SU-DHL-6 (cell line): ENCODE results near the gene TRIM6.

Experiments used
- H2AFZ ChIP-seq: fragments of 200-600 bp; sonication (generic); 2 replicates; pipeline ENCODE4 v1.6.1; 2014; ENCODE audit warnings: low read depth, mild to moderate bottlenecking, moderate library complexity, mixed read lengths, antibody characterized with exemption, low read length; ENCODE audit not compliant: severe bottlenecking
- H3F3A ChIP-seq: fragments of 200-600 bp; shearing (Covaris generic); 2 replicates; pipeline ENCODE4 v1.6.0; 2016; ENCODE audit warnings: antibody characterized with exemption, mild to moderate bottlenecking; ENCODE audit not compliant: insufficient read depth
- H3K27ac ChIP-seq: fragments of 200-600 bp; sonication (generic); 2 replicates; pipeline ENCODE4 v1.5.1; 2016; ENCODE audit warnings: low read depth, mild to moderate bottlenecking, low read length, moderate library complexity, mixed read lengths
- H3K27me3 ChIP-seq: fragments of 200-600 bp; sonication (generic), shearing (Covaris generic); 2 replicates; pipeline ENCODE4 v1.6.0; 2014; ENCODE audit warnings: mild to moderate bottlenecking, low read length
- H3K36me3 ChIP-seq: fragments of 200-600 bp; sonication (generic); 2 replicates; pipeline ENCODE4 v1.6.1; 2014; ENCODE audit warnings: mild to moderate bottlenecking, low read length, mixed read lengths
- H3K4me2 ChIP-seq: fragments of 300-600, 200-600 bp; shearing (Covaris generic), sonication (generic); 2 replicates; pipeline ENCODE4 v1.6.0; 2014; ENCODE audit warnings: low read length, low read depth, mild to moderate bottlenecking; ENCODE audit not compliant: poor library complexity, severe bottlenecking
- H3K4me3 ChIP-seq: fragments of 200-600 bp; sonication (generic); 2 replicates; pipeline ENCODE4 v1.5.1; 2014; ENCODE audit warnings: antibody characterized with exemption, low read length, mild to moderate bottlenecking, mixed read lengths; ENCODE audit not compliant: insufficient read depth, poor library complexity, severe bottlenecking
- H3K79me2 ChIP-seq: fragments of 200-600 bp; sonication (generic); 2 replicates; pipeline ENCODE4 v1.6.1; 2014; ENCODE audit warnings: mild to moderate bottlenecking, low read length, moderate library complexity; ENCODE audit not compliant: insufficient read depth
- H3K9ac ChIP-seq: fragments of 200-600 bp; sonication (generic); 2 replicates; pipeline ENCODE4 v1.7.0; 2014; ENCODE audit warnings: mild to moderate bottlenecking, low read length
- H3K9me2 ChIP-seq: fragments of 200-600 bp; sonication (generic); replicated peaks from 2 replicates; pipeline ENCODE4 v1.6.1; 2014; ENCODE audit warnings: low read length; ENCODE audit not compliant: insufficient read depth
- H3K9me3 ChIP-seq: fragments of 200-600 bp; sonication (generic); 2 replicates; pipeline ENCODE4 v1.6.1; 2014; ENCODE audit warnings: low read length, mixed read lengths; ENCODE audit not compliant: insufficient read depth
- H4K20me1 ChIP-seq: fragments of 200-600 bp; sonication (generic); 2 replicates; pipeline ENCODE4 v1.6.1; 2014; ENCODE audit warnings: low read depth, mild to moderate bottlenecking, antibody characterized with exemption, low read length, moderate library complexity, mixed read lengths
- CTCF ChIP-seq: fragments of 200-600 bp; sonication (generic); IDR thresholded peaks from one replicate; pipeline ENCODE4 v1.5.1; 2017; ENCODE audit warnings: antibody characterized with exemption, mild to moderate bottlenecking, low read length, moderate library complexity; ENCODE audit not compliant: insufficient read depth, poor library complexity, severe bottlenecking
- EZH2phosphoT487 ChIP-seq: fragments of 200-600 bp; sonication (generic), shearing (Covaris generic); conservative IDR thresholded peaks from 2 replicates; pipeline ENCODE4 v1.6.1; 2018; ENCODE audit warnings: mild to moderate bottlenecking, antibody characterized with exemption, low read length, moderate library complexity, mixed read lengths

Gene TRIM6

GRCh38 chr11:5604896-5605295, 8.5 kb downstream of the TRIM6 start:
- Histone ChIP-seq H3K9ac (no peak overlapping the region), H3K9me2 (no peaks in the 10 kb centered on the region), H3K36me3 (no peaks in the 10 kb centered on the region), H3K9me3 (no peaks in the 10 kb centered on the region), H3K27ac (no peak overlapping the region), H3F3A (no peaks in the 10 kb centered on the region), H3K79me2 (no peaks in the 10 kb centered on the region), H3K4me3 (no peak overlapping the region), H3K27me3 (no peaks in the 10 kb centered on the region), H3K4me2 (no peak overlapping the region), H4K20me1 (no peaks in the 10 kb centered on the region), H2AFZ (no peak overlapping the region)
- TF ChIP-seq EZH2phosphoT487 (no peak), CTCF (no peak)

GRCh38 chr11:5605849-5606248, 9.4 kb downstream of the TRIM6 start:
- Histone ChIP-seq H3K9ac (no peak overlapping the region), H3K9me3 (no peaks in the 10 kb centered on the region), H3K4me2 (no peak overlapping the region), H3K27me3 (no peaks in the 10 kb centered on the region), H3K4me3 (no peak overlapping the region), H3K79me2 (no peaks in the 10 kb centered on the region), H3F3A (no peaks in the 10 kb centered on the region), H3K36me3 (no peaks in the 10 kb centered on the region), H3K27ac (no peak overlapping the region), H2AFZ (no peak overlapping the region), H3K9me2 (no peaks in the 10 kb centered on the region), H4K20me1 (no peaks in the 10 kb centered on the region)
- no peak for TF ChIP-seq CTCF

GRCh38 chr11:5608808-5609207, 12.4 kb downstream of the TRIM6 start:
- Histone ChIP-seq H3K79me2 (no peaks in the 10 kb centered on the region), H3K27me3 (no peaks in the 10 kb centered on the region), H4K20me1 (no peaks in the 10 kb centered on the region), H3K4me3 (no peak overlapping the region), H3K4me2 (no peak overlapping the region), H3K9me3 (no peaks in the 10 kb centered on the region), H3K9me2 (no peaks in the 10 kb centered on the region), H3K27ac (no peak overlapping the region), H2AFZ (no peak overlapping the region), H3K36me3 (no peaks in the 10 kb centered on the region), H3F3A (no peaks in the 10 kb centered on the region), H3K9ac (no peak overlapping the region)
- TF ChIP-seq EZH2phosphoT487 (no peak), CTCF (no peak)

- no peaks in the 10 kb centered on the region for H3K9me2 ChIP-seq
- no peak overlapping the region for H3K27ac ChIP-seq
- H3K4me3 ChIP-seq = no peak overlapping the region
- no peaks in the 10 kb centered on the region for H3K79me2 ChIP-seq
- H4K20me1 ChIP-seq = no peaks in the 10 kb centered on the region
- H3K4me2 ChIP-seq = no peak overlapping the region
- no peaks in the 10 kb centered on the region for H3F3A ChIP-seq
- no peak overlapping the region for H3K9ac ChIP-seq
- no peaks in the 10 kb centered on the region for H3K9me3 ChIP-seq
- no peaks in the 10 kb centered on the region for H3K36me3 ChIP-seq
- no peak overlapping the region for H2AFZ ChIP-seq
- TF ChIP-seq CTCF (no peak), EZH2phosphoT487 (no peak)
- H3K27me3 ChIP-seq = no peaks in the 10 kb centered on the region
Measured at GRCh38 chr11:5610446-5610845, 14.0 kb downstream of the TRIM6 start.
